ENCODE data around the gene APC2. TPM values are rescaled to one million over a fixed set of nuclear protein-coding genes. Genes with fewer than 3 reads are reported as not detected.
"Not testable (repeated sequence)": the region's sequence is repeated elsewhere in the genome, so short reads cannot be mapped to it uniquely, and the experiment has no call there.

APC2 gene
- total and polyA plus RNA-seq, 2 donors (not counting 1 experiment from before 2014, with no cell fraction given) = 0.12 to 0.16 TPM

GRCh38 chr19:1518471-1518870 lies 68.5 kb downstream of the APC2 start:
- Histone ChIP-seq H3K36me3 (replicated peaks in 1 of 2; ENCODE audit: control extremely low read depth in 1 of 2, control insufficient read depth in 1 of 2, extremely low read depth in 1 of 2, insufficient read depth in 2 of 2, low read length in 1 of 2) (no peaks in the 10 kb centered on the region), H4K20me1 (ENCODE audit: control insufficient read depth, insufficient read depth, low read length, poor library complexity, severe bottlenecking) (no peaks in the 10 kb centered on the region), H3K4me1 (ENCODE audit: control insufficient read depth in 2 of 2, insufficient read depth in 2 of 2, low read length in 2 of 2) (peaks cover 3 to 7% of the 10 kb centered on the region in 2 donors), H2AFZ (ENCODE audit: insufficient read depth, low read depth, low read length, poor library complexity, severe bottlenecking) (no peak overlapping the region), H3K27me3 (replicated peaks in 1 of 4; ENCODE audit: control extremely low read depth in 1 of 4, control insufficient read depth in 3 of 4, insufficient read depth in 4 of 4, low read length in 3 of 4) (peaks cover 0 to 37% (median 13%) of the 10 kb centered on the region in 4 experiments), H3K9me3 (ENCODE audit: control extremely low read depth in 1 of 3, control insufficient read depth in 2 of 3, insufficient read depth in 1 of 3, low read length in 2 of 3) (peaks cover 0 to 23% (median 0%) of the 10 kb centered on the region in 3 donors), H3K27ac (ENCODE audit: low read length in 2 of 2) (no peak overlapping the region), H3K4me2 (replicated peaks; ENCODE audit: low read depth, low read length, poor library complexity, severe bottlenecking) (no peak overlapping the region), H3K4me3 (ENCODE audit: control extremely low read depth in 1 of 5, extremely low read depth in 1 of 5, insufficient read depth in 1 of 5, low read depth in 2 of 5, low read length in 4 of 5) (no peak overlapping the region), H3K9ac (ENCODE audit: low read length) (no peak overlapping the region), H3K79me2 (ENCODE audit: control insufficient read depth, insufficient read depth, low read length) (no peaks in the 10 kb centered on the region)
- DNase-seq = no peak
- Mint-ChIP-seq H3K27me3 (peaks cover 28% of the 10 kb centered on the region), H3K9me3 (ENCODE audit: insufficient read depth) (no peaks in the 10 kb centered on the region), H3K27ac (no peak overlapping the region), H3K4me1 (no peaks in the 10 kb centered on the region), H3K4me3 (no peak overlapping the region)
- TF ChIP-seq EZH2 (IDR thresholded peaks at IDR 0.05; ENCODE audit: borderline replicate concordance, insufficient read depth, low read depth, low read length, poor library complexity, severe bottlenecking) = no peak
- TF ChIP-seq CTCF (IDR thresholded peaks at IDR 0.05) = no peak
- ChIA-PET CTCF (interaction anchor here (0.6 kb wide), 1 partner anchor 54 kb away, joined by 4 read pairs; no protein-coding TSS in a partner anchor), POLR2A (no interaction called here)
- 87% methylated on average over 3 of the region's 4 CpGs for WGBS (ENCODE audit: insufficient coverage)
- ATAC-seq (ENCODE audit: low read depth) = no peak
- intact Hi-C loops (cut with micrococcal nuclease) = no loop called here

- DNase-seq; CTCF ChIA-PET; H3K27ac ChIP-seq (ENCODE audit: low read length in 2 of 2); H4K20me1 ChIP-seq (ENCODE audit: control insufficient read depth, insufficient read depth, low read length, poor library complexity, severe bottlenecking); H3K36me3 ChIP-seq (replicated peaks in 1 of 2; ENCODE audit: control extremely low read depth in 1 of 2, control insufficient read depth in 1 of 2, extremely low read depth in 1 of 2, insufficient read depth in 2 of 2, low read length in 1 of 2); H3K79me2 ChIP-seq (ENCODE audit: control insufficient read depth, insufficient read depth, low read length); H3K9ac ChIP-seq (ENCODE audit: low read length); H3K9me3 Mint-ChIP-seq (ENCODE audit: insufficient read depth); ATAC-seq (ENCODE audit: low read depth); H3K4me1 ChIP-seq (ENCODE audit: control insufficient read depth in 2 of 2, insufficient read depth in 2 of 2, low read length in 2 of 2); H3K4me2 ChIP-seq (replicated peaks; ENCODE audit: low read depth, low read length, poor library complexity, severe bottlenecking); intact Hi-C loops (cut with micrococcal nuclease); H2AFZ ChIP-seq (ENCODE audit: insufficient read depth, low read depth, low read length, poor library complexity, severe bottlenecking); H3K27ac Mint-ChIP-seq; H3K4me1 Mint-ChIP-seq; H3K4me3 Mint-ChIP-seq; H3K4me3 ChIP-seq (ENCODE audit: control extremely low read depth in 1 of 5, extremely low read depth in 1 of 5, insufficient read depth in 1 of 5, low read depth in 2 of 5, low read length in 4 of 5): not testable (repeated sequence)
- H3K9me3 ChIP-seq (ENCODE audit: control extremely low read depth in 1 of 3, control insufficient read depth in 2 of 3, insufficient read depth in 1 of 3, low read length in 2 of 3) = peaks cover 0 to 21% (median 0%) of the 10 kb centered on the region in 3 donors
- WGBS (ENCODE audit: insufficient coverage) = 80% methylated on average over 5 of the region's 8 CpGs
- H3K27me3 ChIP-seq (replicated peaks in 1 of 4; ENCODE audit: control extremely low read depth in 1 of 4, control insufficient read depth in 3 of 4, insufficient read depth in 4 of 4, low read length in 3 of 4) = peaks cover 0 to 33% (median 15%) of the 10 kb centered on the region in 4 experiments
- peaks cover 30% of the 10 kb centered on the region for H3K27me3 Mint-ChIP-seq
- POLR2A ChIA-PET = interaction anchor here (0.7 kb wide), 1 partner anchor 99 kb away, joined by 7 read pairs; no protein-coding TSS in a partner anchor
Measured at GRCh38 chr19:1519802-1520201, 69.9 kb downstream of the APC2 start.
